ENCODE results near the gene CPB2.

DNA sequence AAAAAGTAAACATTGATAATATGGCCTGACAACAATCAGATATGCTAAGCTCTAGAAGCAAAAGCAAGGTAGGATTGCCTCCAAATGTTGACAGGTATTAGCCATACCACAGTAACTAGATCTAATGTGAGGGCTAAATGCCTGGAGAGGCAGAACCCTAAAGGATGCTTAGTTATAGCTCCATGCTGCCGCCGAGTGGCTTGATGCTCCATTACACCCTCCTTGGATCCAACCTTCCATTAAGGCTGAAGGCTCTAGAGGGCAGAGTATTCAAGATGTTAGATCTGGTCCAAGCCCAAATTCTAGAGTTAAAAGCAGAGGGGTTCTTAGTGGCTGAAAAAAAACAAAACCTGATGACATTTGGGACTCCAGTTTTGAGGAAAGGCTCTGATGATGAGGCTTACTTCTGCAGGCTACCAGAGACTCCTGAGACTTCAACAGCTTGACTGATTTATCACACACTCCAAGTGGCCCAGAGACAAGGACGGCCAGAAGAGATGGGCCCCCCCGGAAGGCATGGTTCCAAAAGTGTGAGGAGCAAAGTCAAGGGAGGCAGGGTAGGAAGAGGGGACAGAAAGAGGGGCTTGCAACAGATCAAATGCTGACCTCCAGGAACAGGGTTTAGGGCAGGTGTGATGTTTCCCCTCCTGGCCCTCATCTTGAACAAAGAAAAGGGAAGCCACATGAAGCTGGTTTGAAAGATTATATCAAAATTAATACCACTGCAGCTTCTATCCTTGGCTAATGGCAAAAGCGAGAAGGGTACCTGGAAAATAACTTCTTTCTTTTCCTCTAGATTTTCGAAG is 21.9 kb upstream of the CPB2 start:
- TF ChIP-seq, protein P1, sequence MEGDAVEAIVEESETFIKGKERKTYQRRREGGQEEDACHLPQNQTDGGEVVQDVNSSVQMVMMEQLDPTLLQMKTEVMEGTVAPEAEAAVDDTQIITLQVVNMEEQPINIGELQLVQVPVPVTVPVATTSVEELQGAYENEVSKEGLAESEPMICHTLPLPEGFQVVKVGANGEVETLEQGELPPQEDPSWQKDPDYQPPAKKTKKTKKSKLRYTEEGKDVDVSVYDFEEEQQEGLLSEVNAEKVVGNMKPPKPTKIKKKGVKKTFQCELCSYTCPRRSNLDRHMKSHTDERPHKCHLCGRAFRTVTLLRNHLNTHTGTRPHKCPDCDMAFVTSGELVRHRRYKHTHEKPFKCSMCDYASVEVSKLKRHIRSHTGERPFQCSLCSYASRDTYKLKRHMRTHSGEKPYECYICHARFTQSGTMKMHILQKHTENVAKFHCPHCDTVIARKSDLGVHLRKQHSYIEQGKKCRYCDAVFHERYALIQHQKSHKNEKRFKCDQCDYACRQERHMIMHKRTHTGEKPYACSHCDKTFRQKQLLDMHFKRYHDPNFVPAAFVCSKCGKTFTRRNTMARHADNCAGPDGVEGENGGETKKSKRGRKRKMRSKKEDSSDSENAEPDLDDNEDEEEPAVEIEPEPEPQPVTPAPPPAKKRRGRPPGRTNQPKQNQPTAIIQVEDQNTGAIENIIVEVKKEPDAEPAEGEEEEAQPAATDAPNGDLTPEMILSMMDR (IDR thresholded peaks at IDR 0.05): peak in 1 of 3 donors; percentile 7
- no peak for TF ChIP-seq POLR2A (IDR thresholded peaks at IDR 0.05)
- no peak for TF ChIP-seq EP300 (IDR thresholded peaks at IDR 0.05)
